SU-DHL-6 (cell line): ENCODE results near the gene MAP1S.

Experiments
- CTCF ChIP-seq: fragments of 200-600 bp; sonication (generic); IDR thresholded peaks from one replicate; pipeline ENCODE4 v1.5.1; 2017; ENCODE audit warnings: antibody characterized with exemption, mild to moderate bottlenecking, low read length, moderate library complexity; ENCODE audit not compliant: insufficient read depth, poor library complexity, severe bottlenecking
- EZH2phosphoT487 ChIP-seq: fragments of 200-600 bp; sonication (generic), shearing (Covaris generic); conservative IDR thresholded peaks from 2 replicates; pipeline ENCODE4 v1.6.1; 2018; ENCODE audit warnings: mild to moderate bottlenecking, antibody characterized with exemption, low read length, moderate library complexity, mixed read lengths

GRCh38 chr19:17751103-17751911, 32.0 kb downstream of the MAP1S start, which contains the start of gene FCHO1:
- TF ChIP-seq CTCF (no peak), EZH2phosphoT487 (no peak)
